ENCODE results near the gene SH3PXD2A. TPM values are rescaled to one million over a fixed set of nuclear protein-coding genes. Genes with fewer than 3 reads are reported as not detected.
A peak's percentile ranks its signal among the peaks of the same experiment; 100 is the strongest.

SH3PXD2A gene
- total and polyA plus RNA-seq, 2 of the 4 experiments (the other 2 are of a cell fraction), result 6.3 to 23.0 TPM

DNA sequence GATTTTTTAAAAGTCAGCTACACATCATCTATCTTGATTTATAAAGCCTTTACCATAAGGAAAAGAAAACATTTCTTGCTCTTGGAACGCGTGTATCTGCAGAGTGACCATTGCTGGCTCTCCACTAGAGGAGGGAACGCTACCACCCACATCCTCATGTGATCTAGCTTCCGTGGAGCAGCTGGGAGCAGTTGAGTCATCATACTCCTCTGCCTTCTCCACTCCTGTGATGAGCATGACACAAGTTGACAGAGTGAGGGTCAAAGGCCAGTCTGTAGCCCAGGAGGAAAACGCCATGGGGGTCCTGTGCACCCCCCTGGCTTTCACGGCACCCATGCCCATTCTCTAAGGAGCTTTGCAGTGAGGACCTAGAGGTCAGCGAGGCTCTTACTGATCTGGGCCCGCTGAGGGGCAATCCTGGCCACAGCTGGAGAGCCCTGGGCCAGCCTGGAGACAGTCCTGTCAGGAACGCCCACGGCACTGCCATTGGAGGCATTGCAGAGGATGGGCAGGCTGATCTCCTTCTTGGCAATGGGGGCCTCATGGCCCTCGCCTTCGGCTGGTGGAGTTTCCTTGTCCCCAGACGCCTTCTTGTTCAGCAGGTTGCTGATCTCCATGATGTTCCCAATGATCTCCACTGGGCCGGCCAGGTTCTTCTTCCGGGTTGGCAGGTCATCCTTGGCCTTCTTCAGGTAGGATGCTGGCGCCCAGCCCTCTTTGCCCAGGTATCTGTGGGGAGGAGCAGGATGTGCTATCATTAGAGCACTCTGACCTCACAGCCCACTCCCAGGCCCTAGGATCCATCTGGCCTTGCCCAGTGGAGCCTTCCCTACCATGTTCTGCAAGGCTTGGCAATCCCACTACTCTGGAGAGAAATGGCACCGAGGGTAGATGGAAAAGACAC lies 242.7 kb downstream of the SH3PXD2A start:
- BruUV-seq (replicated peaks), result no TSS peak
- ATAC-seq (ENCODE audit: low read depth), result peak; percentile 87
- Histone ChIP-seq H3K56ac (ENCODE audit: extremely low read depth, insufficient read depth, low read length) (no peak overlapping the region), H3K36me3 (ENCODE audit: control insufficient read depth, insufficient read depth, low read length) (peaks cover 52% of the 10 kb centered on the region), H3K23ac (ENCODE audit: low read depth, low read length) (peak overlapping the region; percentile 39; the same call in 1 of the 2 replicates), H4K8ac (ENCODE audit: low read depth in 2 of 2, low read length in 2 of 2) (peak overlapping the region in 1 of 2 experiments; percentile 39; a peak in 1 of 4 replicates), H4K5ac (ENCODE audit: low read depth, low read length) (no peak overlapping the region), H3K79me1 (ENCODE audit: low read depth in 1 of 2, low read length in 2 of 2) (peaks cover 4 to 47% of the 10 kb centered on the region in 2 experiments; a peak in 2 of 4 replicates), H4K91ac (ENCODE audit: insufficient read depth, low read depth, low read length) (no peak overlapping the region), H3K4me2 (ENCODE audit: low read depth, low read length) (no peak overlapping the region), H2AK5ac (ENCODE audit: low read depth, low read length) (no peak overlapping the region; the same call in 1 of the 2 replicates), H3K27me3 (ENCODE audit: control insufficient read depth, insufficient read depth, low read length) (no peaks in the 10 kb centered on the region), H3K9me1 (ENCODE audit: insufficient read depth, low read length) (peaks cover 26% of the 10 kb centered on the region), H3K4ac (ENCODE audit: low read depth, low read length) (peak overlapping the region; percentile 34), H2BK5ac (ENCODE audit: low read depth, low read length, poor library complexity, severe bottlenecking) (peak overlapping the region; percentile 25), H2BK120ac (ENCODE audit: low read depth, low read length) (peak overlapping the region; percentile 28; the same call in 1 of the 2 replicates), H3K4me1 (ENCODE audit: control insufficient read depth, insufficient read depth, low read length) (peaks cover 28% of the 10 kb centered on the region), H4K20me1 (ENCODE audit: insufficient read depth, low read length) (no peaks in the 10 kb centered on the region), H3K27ac (ENCODE audit: insufficient read depth, low read length) (no peak overlapping the region; the same call in 1 of the 2 replicates), H3K9ac (ENCODE audit: low read depth, low read length) (no peak overlapping the region), H3K9me3 (ENCODE audit: control insufficient read depth, insufficient read depth, low read length) (no peaks in the 10 kb centered on the region), H3K18ac (ENCODE audit: low read depth, low read length) (no peak overlapping the region), H3K14ac (replicated peaks; ENCODE audit: low read depth, low read length) (0 out of 2 replicates have a peak overlapping the region, but pooled peaks have one; percentile 56), H2BK20ac (ENCODE audit: low read depth, low read length) (peak overlapping the region; percentile 22; the same call in 1 of the 2 replicates), H2AFZ (replicated peaks; ENCODE audit: low read length, poor library complexity) (peak overlapping the region; percentile 11), H2AK9ac (replicated peaks; ENCODE audit: low read depth, low read length, poor library complexity) (peak overlapping the region; percentile 2), H3K4me3 (ENCODE audit: insufficient read depth, low read depth, low read length) (no peak overlapping the region), H2BK15ac (ENCODE audit: low read depth, low read length) (no peak overlapping the region)
- peak; percentile 91 for DNase-seq
- in situ Hi-C loops (cut with MboI; ENCODE audit: low sequenced_read_pairs), result loop anchor here (5.0 kb wide), 1 partner anchor 75 kb away; no protein-coding TSS in a partner anchor
- WGBS, 2 experiments (ENCODE audit: extremely low coverage in 2 of 2, insufficient read length in 1 of 2), result 75% methylated on average over 4 of the region's 17 CpGs; no CpG with 5 or more reads in 1 of the 2 experiments
- CTCF ChIA-PET, result interaction anchor here (1.0 kb wide), 2 partner anchors 25 to 73 kb away, joined by 3 to 5 read pairs; no protein-coding TSS in a partner anchor
- POLR2A ChIA-PET (ENCODE audit: unreplicated experiment), result interaction anchor here (0.6 kb wide), 1 partner anchor 25 kb away, joined by 4 read pairs; no protein-coding TSS in a partner anchor
- intact Hi-C loops (cut with micrococcal nuclease), result no loop called here
- dilution Hi-C loops (cut with HindIII; ENCODE audit: low sequenced_read_pairs, unreplicated experiment), result loop anchor here (10.0 kb wide), 1 partner anchor 62 kb away; no protein-coding TSS in a partner anchor
- peak; percentile 42 for TF ChIP-seq CEBPB (IDR thresholded peaks at IDR 0.05; ENCODE audit: low read depth, low read length)
- TF ChIP-seq, protein P1, sequence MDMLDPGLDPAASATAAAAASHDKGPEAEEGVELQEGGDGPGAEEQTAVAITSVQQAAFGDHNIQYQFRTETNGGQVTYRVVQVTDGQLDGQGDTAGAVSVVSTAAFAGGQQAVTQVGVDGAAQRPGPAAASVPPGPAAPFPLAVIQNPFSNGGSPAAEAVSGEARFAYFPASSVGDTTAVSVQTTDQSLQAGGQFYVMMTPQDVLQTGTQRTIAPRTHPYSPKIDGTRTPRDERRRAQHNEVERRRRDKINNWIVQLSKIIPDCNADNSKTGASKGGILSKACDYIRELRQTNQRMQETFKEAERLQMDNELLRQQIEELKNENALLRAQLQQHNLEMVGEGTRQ (IDR thresholded peaks at IDR 0.05; ENCODE audit: low read depth, low read length), result peak; percentile 90
- no peak for TF ChIP-seq CHD1 (IDR thresholded peaks at IDR 0.05; ENCODE audit: low read depth, low read length)
- TF ChIP-seq FOS (IDR thresholded peaks at IDR 0.05; ENCODE audit: low read depth, low read length), result peak; percentile 65; the same call in 1 of the 2 replicates
- TF ChIP-seq MXI1 (IDR thresholded peaks at IDR 0.05; ENCODE audit: borderline replicate concordance, low read depth, low read length), result 0 out of 2 replicates have a peak, but pooled peaks have one; percentile 44
- TF ChIP-seq BHLHE40 (IDR thresholded peaks at IDR 0.05; ENCODE audit: low read depth, low read length), result peak; percentile 92
- TF ChIP-seq, protein P2, sequence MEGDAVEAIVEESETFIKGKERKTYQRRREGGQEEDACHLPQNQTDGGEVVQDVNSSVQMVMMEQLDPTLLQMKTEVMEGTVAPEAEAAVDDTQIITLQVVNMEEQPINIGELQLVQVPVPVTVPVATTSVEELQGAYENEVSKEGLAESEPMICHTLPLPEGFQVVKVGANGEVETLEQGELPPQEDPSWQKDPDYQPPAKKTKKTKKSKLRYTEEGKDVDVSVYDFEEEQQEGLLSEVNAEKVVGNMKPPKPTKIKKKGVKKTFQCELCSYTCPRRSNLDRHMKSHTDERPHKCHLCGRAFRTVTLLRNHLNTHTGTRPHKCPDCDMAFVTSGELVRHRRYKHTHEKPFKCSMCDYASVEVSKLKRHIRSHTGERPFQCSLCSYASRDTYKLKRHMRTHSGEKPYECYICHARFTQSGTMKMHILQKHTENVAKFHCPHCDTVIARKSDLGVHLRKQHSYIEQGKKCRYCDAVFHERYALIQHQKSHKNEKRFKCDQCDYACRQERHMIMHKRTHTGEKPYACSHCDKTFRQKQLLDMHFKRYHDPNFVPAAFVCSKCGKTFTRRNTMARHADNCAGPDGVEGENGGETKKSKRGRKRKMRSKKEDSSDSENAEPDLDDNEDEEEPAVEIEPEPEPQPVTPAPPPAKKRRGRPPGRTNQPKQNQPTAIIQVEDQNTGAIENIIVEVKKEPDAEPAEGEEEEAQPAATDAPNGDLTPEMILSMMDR (conservative IDR thresholded peaks at IDR 0.05; ENCODE audit: low read depth, low read length), result peak; percentile 17; the same call in 1 of the 2 replicates
- TF ChIP-seq, protein P3, sequence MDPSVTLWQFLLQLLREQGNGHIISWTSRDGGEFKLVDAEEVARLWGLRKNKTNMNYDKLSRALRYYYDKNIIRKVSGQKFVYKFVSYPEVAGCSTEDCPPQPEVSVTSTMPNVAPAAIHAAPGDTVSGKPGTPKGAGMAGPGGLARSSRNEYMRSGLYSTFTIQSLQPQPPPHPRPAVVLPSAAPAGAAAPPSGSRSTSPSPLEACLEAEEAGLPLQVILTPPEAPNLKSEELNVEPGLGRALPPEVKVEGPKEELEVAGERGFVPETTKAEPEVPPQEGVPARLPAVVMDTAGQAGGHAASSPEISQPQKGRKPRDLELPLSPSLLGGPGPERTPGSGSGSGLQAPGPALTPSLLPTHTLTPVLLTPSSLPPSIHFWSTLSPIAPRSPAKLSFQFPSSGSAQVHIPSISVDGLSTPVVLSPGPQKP (IDR thresholded peaks at IDR 0.05; ENCODE audit: borderline replicate concordance, low read depth, low read length), result no peak
